Measurements from ENCODE around the gene MGST2.

The MGST2 gene

GRCh38 chr4:139643042-139643895, 22.4 kb upstream of the MGST2 start:
- no peaks in the 10 kb centered on the region for H3F3A ChIP-seq (ENCODE audit: control insufficient read depth, insufficient read depth)
- TF ChIP-seq EZH2phosphoT487 (IDR thresholded peaks at IDR 0.05; ENCODE audit: borderline replicate concordance, low read length) (no peak), CTCF (IDR thresholded peaks at IDR 0.05; ENCODE audit: low read depth, low read length, poor library complexity, severe bottlenecking) (no peak)
- H3K79me2 ChIP-seq (ENCODE audit: control insufficient read depth, low read length): no peaks in the 10 kb centered on the region
- no peaks in the 10 kb centered on the region for H4K20me1 ChIP-seq (ENCODE audit: control insufficient read depth, insufficient read depth, low read depth, low read length)
- no peaks in the 10 kb centered on the region for H3K27me3 ChIP-seq (ENCODE audit: control insufficient read depth, low read length)
- H3K4me3 ChIP-seq (ENCODE audit: low read length): no peak overlapping the region
- H3K4me2 ChIP-seq (ENCODE audit: low read length): no peak overlapping the region
- H3K36me3 ChIP-seq (ENCODE audit: control insufficient read depth, low read length): no peaks in the 10 kb centered on the region
- H3K9me2 ChIP-seq (replicated peaks; ENCODE audit: control insufficient read depth, low read length): no peaks in the 10 kb centered on the region
- H3K27ac ChIP-seq (ENCODE audit: low read depth, low read length): no peak overlapping the region
- H3K4me1 ChIP-seq (ENCODE audit: control insufficient read depth, low read length): no peaks in the 10 kb centered on the region
- H3K9me3 ChIP-seq (ENCODE audit: control insufficient read depth, insufficient read depth, low read length): peaks cover 12% of the 10 kb centered on the region; the same call in 1 of the 2 replicates

- no peaks in the 10 kb centered on the region for H3K27me3 ChIP-seq (ENCODE audit: control insufficient read depth, low read length)
- H3K4me2 ChIP-seq (ENCODE audit: low read length): no peak overlapping the region
- H3K27ac ChIP-seq (ENCODE audit: low read depth, low read length): no peak overlapping the region
- no peak for TF ChIP-seq CTCF (IDR thresholded peaks at IDR 0.05; ENCODE audit: low read depth, low read length, poor library complexity, severe bottlenecking)
- TF ChIP-seq EZH2phosphoT487 (IDR thresholded peaks at IDR 0.05; ENCODE audit: borderline replicate concordance, low read length): no peak
- H3F3A ChIP-seq (ENCODE audit: control insufficient read depth, insufficient read depth): no peaks in the 10 kb centered on the region
- H3K9me3 ChIP-seq (ENCODE audit: control insufficient read depth, insufficient read depth, low read length): no peaks in the 10 kb centered on the region
- H3K9me2 ChIP-seq (replicated peaks; ENCODE audit: control insufficient read depth, low read length): no peaks in the 10 kb centered on the region
- H3K4me3 ChIP-seq (ENCODE audit: low read length): no peak overlapping the region
- H4K20me1 ChIP-seq (ENCODE audit: control insufficient read depth, insufficient read depth, low read depth, low read length): no peaks in the 10 kb centered on the region
- no peaks in the 10 kb centered on the region for H3K4me1 ChIP-seq (ENCODE audit: control insufficient read depth, low read length)
- no peaks in the 10 kb centered on the region for H3K36me3 ChIP-seq (ENCODE audit: control insufficient read depth, low read length)
- no peaks in the 10 kb centered on the region for H3K79me2 ChIP-seq (ENCODE audit: control insufficient read depth, low read length)
Measured at GRCh38 chr4:139645458-139645857, 20.2 kb upstream of the MGST2 start.

GRCh38 chr4:139647184-139647583, 18.4 kb upstream of the MGST2 start:
- H3K36me3 ChIP-seq (ENCODE audit: control insufficient read depth, low read length): no peaks in the 10 kb centered on the region
- no peaks in the 10 kb centered on the region for H3K9me2 ChIP-seq (replicated peaks; ENCODE audit: control insufficient read depth, low read length)
- H3F3A ChIP-seq (ENCODE audit: control insufficient read depth, insufficient read depth): no peaks in the 10 kb centered on the region
- no peak overlapping the region for H3K4me3 ChIP-seq (ENCODE audit: low read length)
- no peak overlapping the region for H3K27ac ChIP-seq (ENCODE audit: low read depth, low read length)
- no peaks in the 10 kb centered on the region for H4K20me1 ChIP-seq (ENCODE audit: control insufficient read depth, insufficient read depth, low read depth, low read length)
- H3K9me3 ChIP-seq (ENCODE audit: control insufficient read depth, insufficient read depth, low read length): no peaks in the 10 kb centered on the region
- no peaks in the 10 kb centered on the region for H3K27me3 ChIP-seq (ENCODE audit: control insufficient read depth, low read length)
- no peak overlapping the region for H3K4me2 ChIP-seq (ENCODE audit: low read length)
- no peak for TF ChIP-seq CTCF (IDR thresholded peaks at IDR 0.05; ENCODE audit: low read depth, low read length, poor library complexity, severe bottlenecking)
- TF ChIP-seq EZH2phosphoT487 (IDR thresholded peaks at IDR 0.05; ENCODE audit: borderline replicate concordance, low read length): no peak
- H3K4me1 ChIP-seq (ENCODE audit: control insufficient read depth, low read length): peaks cover 4% of the 10 kb centered on the region; the same call in 1 of the 2 replicates
- no peaks in the 10 kb centered on the region for H3K79me2 ChIP-seq (ENCODE audit: control insufficient read depth, low read length)

Data from DOHH2 (cell line).